ENCODE measurements around the gene EYS. TPM values are rescaled to one million over a fixed set of nuclear protein-coding genes. Genes with fewer than 3 reads are reported as not detected.

EYS gene
- total RNA-seq, 3 donors from 2014 or later: 0.16 to 0.61 (median 0.60) TPM

GRCh38 chr6:65126667-65127066, 580.4 kb downstream of the EYS start:
- no peak for DNase-seq
- TF ChIP-seq, protein P1, sequence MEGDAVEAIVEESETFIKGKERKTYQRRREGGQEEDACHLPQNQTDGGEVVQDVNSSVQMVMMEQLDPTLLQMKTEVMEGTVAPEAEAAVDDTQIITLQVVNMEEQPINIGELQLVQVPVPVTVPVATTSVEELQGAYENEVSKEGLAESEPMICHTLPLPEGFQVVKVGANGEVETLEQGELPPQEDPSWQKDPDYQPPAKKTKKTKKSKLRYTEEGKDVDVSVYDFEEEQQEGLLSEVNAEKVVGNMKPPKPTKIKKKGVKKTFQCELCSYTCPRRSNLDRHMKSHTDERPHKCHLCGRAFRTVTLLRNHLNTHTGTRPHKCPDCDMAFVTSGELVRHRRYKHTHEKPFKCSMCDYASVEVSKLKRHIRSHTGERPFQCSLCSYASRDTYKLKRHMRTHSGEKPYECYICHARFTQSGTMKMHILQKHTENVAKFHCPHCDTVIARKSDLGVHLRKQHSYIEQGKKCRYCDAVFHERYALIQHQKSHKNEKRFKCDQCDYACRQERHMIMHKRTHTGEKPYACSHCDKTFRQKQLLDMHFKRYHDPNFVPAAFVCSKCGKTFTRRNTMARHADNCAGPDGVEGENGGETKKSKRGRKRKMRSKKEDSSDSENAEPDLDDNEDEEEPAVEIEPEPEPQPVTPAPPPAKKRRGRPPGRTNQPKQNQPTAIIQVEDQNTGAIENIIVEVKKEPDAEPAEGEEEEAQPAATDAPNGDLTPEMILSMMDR (IDR thresholded peaks at IDR 0.05): no peak
- Histone ChIP-seq H3K36me3 (ENCODE audit: low read depth) (no peaks in the 10 kb centered on the region), H3K4me3 (no peak overlapping the region), H3K4me1 (ENCODE audit: low read depth) (no peaks in the 10 kb centered on the region), H3K9me3 (no peaks in the 10 kb centered on the region)
- intact Hi-C loops (cut with DNase I, micrococcal nuclease): no loop called here
- ATAC-seq: no peak

DNA sequence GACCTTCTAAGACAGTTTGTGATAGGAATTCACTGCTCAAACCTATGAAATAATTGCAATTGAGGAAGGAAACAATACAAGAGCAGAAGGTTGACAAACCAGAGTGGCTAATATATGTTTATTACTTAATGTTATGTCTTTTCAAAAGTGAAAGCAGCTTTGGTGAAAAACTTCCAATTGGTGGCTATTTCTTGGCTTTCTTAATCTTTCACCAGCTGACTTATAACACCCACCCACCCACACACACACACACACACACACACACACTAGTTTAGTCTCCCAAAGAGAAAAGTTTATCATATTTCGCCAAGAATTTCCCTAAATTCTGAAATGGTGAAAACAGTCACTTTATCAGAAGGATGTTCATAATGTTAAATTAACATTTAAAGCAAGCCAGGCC, 583.5 kb downstream of the EYS start:
- TF ChIP-seq, protein P1 (IDR thresholded peaks at IDR 0.05): no peak
- Histone ChIP-seq H3K36me3 (ENCODE audit: low read depth) (no peaks in the 10 kb centered on the region), H3K4me1 (ENCODE audit: low read depth) (no peaks in the 10 kb centered on the region), H3K4me3 (no peak overlapping the region), H3K9me3 (no peaks in the 10 kb centered on the region)
- ATAC-seq (no peak), DNase-seq (no peak)
- intact Hi-C loops (cut with DNase I, micrococcal nuclease): no loop called here

DNA sequence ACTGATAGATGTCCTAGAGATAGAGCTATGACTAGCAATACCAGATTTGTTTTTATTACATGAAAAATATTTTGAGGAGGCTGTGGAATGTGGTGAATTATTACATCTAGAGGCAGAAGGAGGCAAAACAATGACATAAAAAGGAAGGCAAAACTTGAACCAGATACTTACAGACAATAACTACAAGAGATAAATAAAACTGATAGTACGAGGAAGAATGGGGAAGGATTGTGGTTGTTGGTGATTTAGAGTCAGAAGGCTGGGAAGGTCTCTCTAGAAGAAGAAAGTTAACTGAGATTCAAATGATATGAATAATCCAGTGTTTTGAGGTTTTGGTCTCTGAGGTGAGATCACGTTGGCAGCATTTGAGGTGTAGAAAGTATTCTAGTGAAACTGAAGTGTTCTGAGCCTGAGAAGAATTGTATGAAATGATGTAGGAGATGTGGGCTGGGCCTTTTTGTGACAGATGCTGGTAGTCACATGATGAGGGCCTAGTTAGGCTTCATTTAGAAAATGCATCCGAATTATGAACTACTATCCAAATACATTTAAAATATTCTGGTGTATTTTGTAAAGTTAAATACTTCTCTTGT, 589.1 kb downstream of the EYS start:
- no peaks in the 10 kb centered on the region for H3K36me3 ChIP-seq (ENCODE audit: low read depth)
- no peaks in the 10 kb centered on the region for H3K4me1 ChIP-seq (ENCODE audit: low read depth)
- DNase-seq (no peak), ATAC-seq (no peak)
- TF ChIP-seq, protein P1 (IDR thresholded peaks at IDR 0.05): no peak
- H3K9me3 ChIP-seq: no peaks in the 10 kb centered on the region
- no peak overlapping the region for H3K4me3 ChIP-seq
- intact Hi-C loops (cut with DNase I, micrococcal nuclease): no loop called here

DNA sequence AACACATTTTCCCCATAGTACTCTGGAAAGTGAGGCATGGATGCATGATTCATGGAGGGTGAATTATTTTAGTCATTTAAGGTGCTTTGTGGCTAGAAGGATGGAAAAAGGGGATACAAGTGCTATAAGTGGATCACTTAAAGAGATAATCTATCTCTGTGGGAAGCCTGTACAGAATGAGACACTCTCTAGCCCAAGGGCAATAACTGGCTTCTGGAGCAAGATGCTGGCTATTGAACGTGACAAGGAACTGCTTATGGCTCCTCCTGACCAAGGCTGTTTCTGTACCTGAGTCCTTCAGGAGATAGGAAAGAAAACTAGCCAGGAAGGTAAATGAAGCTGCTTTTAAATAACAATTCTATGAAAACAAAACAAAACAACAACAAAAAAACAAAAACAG, 590.7 kb downstream of the EYS start:
- H3K36me3 ChIP-seq (ENCODE audit: low read depth): no peaks in the 10 kb centered on the region
- TF ChIP-seq, protein P1 (IDR thresholded peaks at IDR 0.05): no peak
- no peak for ATAC-seq
- H3K4me1 ChIP-seq (ENCODE audit: low read depth): no peaks in the 10 kb centered on the region
- DNase-seq: no peak
- intact Hi-C loops (cut with DNase I, micrococcal nuclease): no loop called here
- H3K4me3 ChIP-seq: no peak overlapping the region
- H3K9me3 ChIP-seq: no peaks in the 10 kb centered on the region

DNA sequence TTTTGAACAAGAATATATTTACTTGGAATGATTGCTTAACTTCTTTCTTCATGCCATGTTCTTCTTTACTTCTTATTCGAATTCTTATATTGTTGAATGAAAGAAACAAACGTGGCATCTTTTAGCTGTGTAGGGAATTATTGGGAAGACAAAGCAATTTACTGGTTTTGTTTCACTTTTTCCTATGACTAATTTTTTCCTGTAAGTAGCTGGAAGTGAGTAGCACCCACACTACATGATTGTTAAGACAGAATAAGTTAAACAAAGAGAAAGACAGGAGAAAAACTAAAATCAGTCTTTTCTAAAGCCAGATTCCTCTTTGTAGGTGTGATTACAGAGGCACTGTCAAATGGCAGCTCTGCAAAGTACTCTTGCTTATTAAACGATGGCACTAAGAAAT, 593.4 kb downstream of the EYS start:
- H3K36me3 ChIP-seq (ENCODE audit: low read depth): no peaks in the 10 kb centered on the region
- H3K4me3 ChIP-seq: no peak overlapping the region
- DNase-seq (no peak), ATAC-seq (no peak)
- intact Hi-C loops (cut with DNase I, micrococcal nuclease): no loop called here
- no peaks in the 10 kb centered on the region for H3K9me3 ChIP-seq
- H3K4me1 ChIP-seq (ENCODE audit: low read depth): no peaks in the 10 kb centered on the region
- TF ChIP-seq, protein P1 (IDR thresholded peaks at IDR 0.05): no peak

- Histone ChIP-seq H3K4me1 (ENCODE audit: low read depth) (no peaks in the 10 kb centered on the region), H3K4me3 (no peak overlapping the region), H3K36me3 (ENCODE audit: low read depth) (no peaks in the 10 kb centered on the region), H3K9me3 (no peaks in the 10 kb centered on the region)
- intact Hi-C loops (cut with DNase I, micrococcal nuclease): no loop called here
- no peak for ATAC-seq
- TF ChIP-seq, protein P1 (IDR thresholded peaks at IDR 0.05): no peak
- no peak for DNase-seq
These were observed 594.6 kb downstream of the EYS start for GRCh38 chr6:65112435-65112834.

All from mucosa of descending colon (tissue), 3 donors.